ENCODE measurements around the gene TMEM59. TPM values are rescaled to one million over a fixed set of nuclear protein-coding genes. Genes with fewer than 3 reads are reported as not detected.

The TMEM59 gene
- total and polyA plus RNA-seq, 4 donors = 152 to 468 (median 336) TPM

DNA sequence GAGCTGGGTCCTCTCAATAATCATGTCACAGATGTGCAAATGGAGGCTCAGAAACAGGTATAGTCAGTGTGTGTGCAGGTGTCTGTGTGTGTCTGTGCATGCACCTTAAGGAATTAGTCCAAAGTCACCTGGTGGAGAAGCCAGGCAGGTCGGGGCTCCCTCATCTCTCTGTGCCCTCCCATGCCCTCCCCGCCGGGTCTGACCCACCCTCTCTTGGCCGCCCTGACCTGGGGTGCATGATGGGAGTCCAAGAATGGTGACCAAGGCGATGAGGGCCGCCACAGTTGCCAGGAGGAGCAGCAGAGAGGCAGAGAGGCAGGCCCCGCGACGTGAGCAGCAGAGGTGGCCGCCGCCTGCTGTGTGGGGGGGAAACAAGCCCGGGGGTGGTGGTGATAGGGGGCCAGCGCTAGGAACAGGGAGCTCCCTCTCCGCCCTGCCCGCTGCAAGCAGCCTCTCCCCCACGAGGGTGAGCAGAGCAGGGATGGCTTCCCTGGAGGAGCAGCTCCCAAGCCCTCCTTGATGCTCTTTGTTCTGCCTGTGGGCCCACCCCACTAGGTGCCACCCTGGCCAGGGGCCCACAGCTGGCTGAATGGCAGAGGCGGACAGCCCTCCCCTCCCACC is 38.9 kb downstream of the TMEM59 start:
- H3K4me1 ChIP-seq (ENCODE audit: control insufficient read depth in 5 of 5, insufficient read depth in 5 of 5, low read length in 5 of 5) = no peaks in the 10 kb centered on the region
- no peak for DNase-seq
- no peaks in the 10 kb centered on the region for H3K9me3 ChIP-seq (ENCODE audit: control insufficient read depth in 4 of 4, insufficient read depth in 3 of 4, low read length in 3 of 4)
- H3K9ac ChIP-seq (ENCODE audit: insufficient read depth in 1 of 2, low read length in 2 of 2) = no peak overlapping the region
- ATAC-seq (ENCODE audit: insufficient read depth, low FRiP score) = no peak
- TF ChIP-seq, protein P1, sequence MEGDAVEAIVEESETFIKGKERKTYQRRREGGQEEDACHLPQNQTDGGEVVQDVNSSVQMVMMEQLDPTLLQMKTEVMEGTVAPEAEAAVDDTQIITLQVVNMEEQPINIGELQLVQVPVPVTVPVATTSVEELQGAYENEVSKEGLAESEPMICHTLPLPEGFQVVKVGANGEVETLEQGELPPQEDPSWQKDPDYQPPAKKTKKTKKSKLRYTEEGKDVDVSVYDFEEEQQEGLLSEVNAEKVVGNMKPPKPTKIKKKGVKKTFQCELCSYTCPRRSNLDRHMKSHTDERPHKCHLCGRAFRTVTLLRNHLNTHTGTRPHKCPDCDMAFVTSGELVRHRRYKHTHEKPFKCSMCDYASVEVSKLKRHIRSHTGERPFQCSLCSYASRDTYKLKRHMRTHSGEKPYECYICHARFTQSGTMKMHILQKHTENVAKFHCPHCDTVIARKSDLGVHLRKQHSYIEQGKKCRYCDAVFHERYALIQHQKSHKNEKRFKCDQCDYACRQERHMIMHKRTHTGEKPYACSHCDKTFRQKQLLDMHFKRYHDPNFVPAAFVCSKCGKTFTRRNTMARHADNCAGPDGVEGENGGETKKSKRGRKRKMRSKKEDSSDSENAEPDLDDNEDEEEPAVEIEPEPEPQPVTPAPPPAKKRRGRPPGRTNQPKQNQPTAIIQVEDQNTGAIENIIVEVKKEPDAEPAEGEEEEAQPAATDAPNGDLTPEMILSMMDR (IDR thresholded peaks at IDR 0.05; ENCODE audit: control extremely low read depth, extremely low read depth) = no peak
- no peak overlapping the region for H3K27ac ChIP-seq (ENCODE audit: low read depth in 1 of 2, low read length in 1 of 2)
- peaks cover 0 to 2% (median 0%) of the 10 kb centered on the region in 3 donors for H3K27me3 ChIP-seq (ENCODE audit: control insufficient read depth in 3 of 3, insufficient read depth in 3 of 3, low read length in 2 of 3)
- no peak overlapping the region for H3K4me3 ChIP-seq
- H3K36me3 ChIP-seq (ENCODE audit: control insufficient read depth in 4 of 4, insufficient read depth in 4 of 4, low read length in 4 of 4) = no peaks in the 10 kb centered on the region
- WGBS, 2 donors = 62 to 78% methylated on average over 14 to 17 of the region's 17 CpGs

DNA sequence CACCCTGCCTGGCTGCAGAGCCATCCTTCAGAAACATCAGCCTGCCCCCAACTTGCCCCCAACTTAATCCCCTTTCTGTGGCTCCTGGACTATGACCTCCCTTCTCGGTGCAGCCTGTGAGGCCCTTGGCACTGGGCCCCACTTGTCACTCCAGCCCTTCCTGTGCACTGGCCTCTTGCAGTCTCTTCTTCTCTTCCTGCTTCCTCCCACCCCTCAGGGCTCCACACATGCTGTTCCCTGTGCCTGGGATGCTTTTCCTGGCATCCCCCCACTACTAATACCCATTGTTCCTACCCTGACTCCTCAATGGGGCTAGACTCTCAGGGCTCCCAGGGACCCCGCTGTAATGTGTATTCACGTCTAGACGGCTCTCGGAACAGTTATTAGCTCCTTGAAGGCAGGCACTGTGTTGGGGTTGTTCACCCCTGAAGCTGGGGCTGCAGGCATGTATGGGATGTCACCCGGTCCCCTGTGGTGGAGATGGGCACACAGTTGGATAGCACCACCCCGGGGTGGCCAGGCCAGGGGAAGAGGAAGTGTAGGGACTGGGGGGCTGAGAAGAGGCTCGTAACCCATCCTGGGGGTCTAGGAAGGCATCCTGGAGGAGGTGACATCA is 39.5 kb downstream of the TMEM59 start:
- no peak for DNase-seq
- Histone ChIP-seq H3K27me3 (ENCODE audit: control insufficient read depth in 3 of 3, insufficient read depth in 3 of 3, low read length in 2 of 3) (peaks cover 0 to 2% (median 0%) of the 10 kb centered on the region in 3 donors), H3K4me3 (no peak overlapping the region), H3K9ac (ENCODE audit: insufficient read depth in 1 of 2, low read length in 2 of 2) (no peak overlapping the region), H3K4me1 (ENCODE audit: control insufficient read depth in 5 of 5, insufficient read depth in 5 of 5, low read length in 5 of 5) (no peaks in the 10 kb centered on the region), H3K36me3 (ENCODE audit: control insufficient read depth in 4 of 4, insufficient read depth in 4 of 4, low read length in 4 of 4) (no peaks in the 10 kb centered on the region), H3K9me3 (ENCODE audit: control insufficient read depth in 4 of 4, insufficient read depth in 3 of 4, low read length in 3 of 4) (no peaks in the 10 kb centered on the region), H3K27ac (ENCODE audit: low read depth in 1 of 2, low read length in 1 of 2) (no peak overlapping the region)
- TF ChIP-seq, protein P1 (IDR thresholded peaks at IDR 0.05; ENCODE audit: control extremely low read depth, extremely low read depth) = no peak
- 75 to 80% methylated on average over 8 of the region's 8 CpGs for WGBS, 2 donors
- no peak for ATAC-seq (ENCODE audit: insufficient read depth, low FRiP score)

DNA sequence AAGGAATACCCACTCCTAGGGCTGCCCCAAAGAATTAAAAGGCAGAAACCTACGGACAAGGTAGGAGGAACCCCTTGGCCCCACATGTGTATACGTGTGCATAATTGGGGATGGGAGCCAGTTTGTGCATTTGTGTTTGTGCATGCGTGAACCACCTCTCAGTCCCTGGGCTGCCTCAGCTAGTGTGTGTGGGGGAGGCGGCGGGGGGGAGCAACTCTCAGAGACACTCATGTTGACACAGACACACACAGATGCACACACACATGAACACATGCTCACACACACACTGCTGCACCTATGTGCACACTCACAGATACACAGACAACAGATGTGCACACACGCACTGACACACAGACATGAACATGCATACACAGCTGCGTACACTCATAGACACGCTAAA is 40.1 kb downstream of the TMEM59 start:
- Histone ChIP-seq H3K4me3 (no peak overlapping the region), H3K9me3 (ENCODE audit: control insufficient read depth in 4 of 4, insufficient read depth in 3 of 4, low read length in 3 of 4) (no peaks in the 10 kb centered on the region), H3K9ac (ENCODE audit: insufficient read depth in 1 of 2, low read length in 2 of 2) (no peak overlapping the region), H3K4me1 (ENCODE audit: control insufficient read depth in 5 of 5, insufficient read depth in 5 of 5, low read length in 5 of 5) (no peaks in the 10 kb centered on the region), H3K27ac (ENCODE audit: low read depth in 1 of 2, low read length in 1 of 2) (no peak overlapping the region), H3K27me3 (ENCODE audit: control insufficient read depth in 3 of 3, insufficient read depth in 3 of 3, low read length in 2 of 3) (peaks cover 0 to 2% (median 0%) of the 10 kb centered on the region in 3 donors), H3K36me3 (ENCODE audit: control insufficient read depth in 4 of 4, insufficient read depth in 4 of 4, low read length in 4 of 4) (no peaks in the 10 kb centered on the region)
- WGBS, 2 donors = 83 to 89% methylated on average over 8 of the region's 8 CpGs
- no peak for ATAC-seq (ENCODE audit: insufficient read depth, low FRiP score)
- no peak for DNase-seq
- TF ChIP-seq, protein P1 (IDR thresholded peaks at IDR 0.05; ENCODE audit: control extremely low read depth, extremely low read depth) = no peak

Measured in lung (tissue), 12 donors.